Prostate gland (tissue), 2 donors: Measurements from ENCODE around the gene LARGE1.

Experiments
- POLR2AphosphoS5 ChIP-seq: sonication (generic); formaldehyde crosslinking; IDR thresholded peaks from one replicate; pipeline ENCODE4 v1.6.1; 2017; ENCODE audit warnings: antibody characterized with exemption
- TF ChIP-seq, protein P1 (sequence below), 4 experiments: fragments of 200-600 bp in 2 of 4; fragments of 450-650 bp in 2 of 4; sonication (generic) in 2 of 4; IDR thresholded peaks; 1 replicate in 3 of 4; 2 replicates in 1 of 4; pipeline ENCODE4 v1.5.1; 2016 to 2019; ENCODE audit warnings: antibody characterized with exemption in 4 of 4, mild to moderate bottlenecking in 2 of 4, moderate library complexity in 2 of 4

DNA sequence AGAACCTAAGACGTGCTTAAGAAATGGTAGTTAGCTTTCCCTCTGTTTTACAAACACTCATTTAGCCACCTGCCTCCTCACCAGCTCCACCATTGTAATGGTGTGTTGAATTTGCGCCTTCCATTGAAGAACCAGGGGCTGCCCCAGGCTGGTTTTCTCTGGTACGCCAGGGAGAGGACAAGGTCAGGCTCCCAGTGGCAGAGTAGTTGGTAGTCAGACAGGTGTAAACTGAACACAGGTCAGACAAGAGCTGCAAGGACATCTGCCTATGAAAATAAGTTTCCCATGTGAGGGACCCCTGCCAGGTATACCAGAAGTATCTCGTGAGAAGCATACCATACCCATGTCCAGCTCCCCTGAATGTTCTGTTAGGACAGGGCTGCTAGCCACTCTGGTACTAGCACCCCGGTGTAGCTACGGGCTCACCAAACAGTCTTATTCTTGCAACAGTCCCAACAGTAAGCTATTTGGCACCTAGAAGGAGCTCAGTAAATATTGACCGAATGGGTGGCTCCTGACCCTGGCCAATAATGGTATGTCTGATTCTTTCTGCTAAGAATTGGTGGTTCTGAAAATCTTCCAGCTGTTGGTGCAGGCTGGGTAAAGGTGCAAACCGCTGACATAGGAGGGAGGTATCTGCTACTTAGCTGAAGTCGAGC lies 359.0 kb downstream of the LARGE1 start:
- TF ChIP-seq POLR2AphosphoS5: no peak
- TF ChIP-seq, protein P1, sequence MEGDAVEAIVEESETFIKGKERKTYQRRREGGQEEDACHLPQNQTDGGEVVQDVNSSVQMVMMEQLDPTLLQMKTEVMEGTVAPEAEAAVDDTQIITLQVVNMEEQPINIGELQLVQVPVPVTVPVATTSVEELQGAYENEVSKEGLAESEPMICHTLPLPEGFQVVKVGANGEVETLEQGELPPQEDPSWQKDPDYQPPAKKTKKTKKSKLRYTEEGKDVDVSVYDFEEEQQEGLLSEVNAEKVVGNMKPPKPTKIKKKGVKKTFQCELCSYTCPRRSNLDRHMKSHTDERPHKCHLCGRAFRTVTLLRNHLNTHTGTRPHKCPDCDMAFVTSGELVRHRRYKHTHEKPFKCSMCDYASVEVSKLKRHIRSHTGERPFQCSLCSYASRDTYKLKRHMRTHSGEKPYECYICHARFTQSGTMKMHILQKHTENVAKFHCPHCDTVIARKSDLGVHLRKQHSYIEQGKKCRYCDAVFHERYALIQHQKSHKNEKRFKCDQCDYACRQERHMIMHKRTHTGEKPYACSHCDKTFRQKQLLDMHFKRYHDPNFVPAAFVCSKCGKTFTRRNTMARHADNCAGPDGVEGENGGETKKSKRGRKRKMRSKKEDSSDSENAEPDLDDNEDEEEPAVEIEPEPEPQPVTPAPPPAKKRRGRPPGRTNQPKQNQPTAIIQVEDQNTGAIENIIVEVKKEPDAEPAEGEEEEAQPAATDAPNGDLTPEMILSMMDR (IDR thresholded peaks at IDR 0.05): no peak
